ENCODE measurements around the gene DLGAP5. TPM values are rescaled to one million over a fixed set of nuclear protein-coding genes. Genes with fewer than 3 reads are reported as not detected.
A peak's percentile ranks its signal among the peaks of the same experiment; 100 is the strongest.

The DLGAP5 gene
- polyA plus RNA-seq, 3 donors: 30.4 to 33.1 (median 32.8) TPM

DNA sequence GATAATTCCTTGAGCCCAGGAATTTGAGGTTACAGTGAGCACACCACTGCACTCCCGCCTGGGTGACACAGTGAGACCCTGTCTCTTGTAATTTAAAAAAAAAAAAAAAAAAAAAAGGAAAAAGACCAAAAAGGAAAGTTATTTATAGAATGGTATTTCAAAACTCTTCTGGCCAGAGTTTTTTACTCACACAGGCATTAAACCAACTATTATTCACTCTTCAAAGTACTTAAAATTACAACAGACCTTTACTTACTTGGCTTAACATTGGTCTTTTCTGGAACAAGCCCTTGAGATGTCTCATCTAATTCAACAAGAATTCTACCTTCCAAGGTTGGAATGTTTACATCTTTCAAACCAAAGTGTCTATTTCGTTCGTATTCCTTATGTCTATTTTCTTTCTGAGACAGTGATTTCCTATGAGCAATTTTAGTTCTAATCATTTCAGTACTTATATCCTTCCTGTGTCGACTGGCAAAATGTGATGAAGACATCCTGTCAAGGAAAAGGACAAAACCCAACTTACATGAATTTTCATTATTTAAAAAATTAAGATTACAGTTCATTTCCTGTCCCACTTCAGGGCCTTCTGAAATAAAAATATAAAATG, 2.6 kb downstream of the DLGAP5 start:
- no peak for DNase-seq (ENCODE audit: low read depth in 3 of 3, low spot score in 2 of 3)

DNA sequence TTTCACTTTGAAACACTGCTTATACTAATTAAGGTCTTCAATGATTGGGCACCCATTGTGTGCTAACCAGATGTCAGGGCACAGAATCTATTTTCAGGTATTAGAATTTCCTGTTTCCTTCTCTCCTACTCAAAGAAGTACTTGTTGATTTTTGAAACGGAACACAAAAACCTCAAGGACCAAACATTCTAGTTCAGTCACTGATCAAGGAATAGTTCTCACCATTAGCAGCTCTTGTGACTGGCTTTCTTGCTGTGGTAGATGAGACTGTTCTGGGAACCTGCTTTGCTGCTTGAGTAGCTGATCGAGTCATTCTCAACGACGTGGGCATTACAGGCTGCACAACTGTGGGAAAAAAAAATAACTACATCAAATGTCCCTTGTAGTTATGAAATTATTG, 11.0 kb downstream of the DLGAP5 start:
- no peak for DNase-seq (ENCODE audit: low read depth in 3 of 3, low spot score in 2 of 3)

DNA sequence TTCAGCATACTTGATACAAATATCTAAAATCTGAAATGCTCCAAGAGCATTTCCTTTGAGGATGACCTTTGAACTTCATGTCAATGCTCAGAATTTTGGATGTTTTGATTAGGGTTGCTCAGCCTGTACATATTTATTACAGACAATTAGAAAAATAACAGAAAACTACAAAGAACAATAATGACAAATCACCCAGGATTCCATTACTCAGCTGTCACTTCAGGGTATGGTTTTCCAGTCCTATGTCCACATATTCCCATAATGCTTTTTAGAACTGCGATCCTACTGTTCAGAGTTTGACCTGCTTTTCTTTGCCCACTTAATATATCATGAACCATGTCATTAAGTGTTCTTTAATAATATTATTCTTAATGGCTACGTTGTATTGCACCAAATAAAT, 11.4 kb downstream of the DLGAP5 start:
- no peak for DNase-seq (ENCODE audit: low read depth in 3 of 3, low spot score in 2 of 3)

DNA sequence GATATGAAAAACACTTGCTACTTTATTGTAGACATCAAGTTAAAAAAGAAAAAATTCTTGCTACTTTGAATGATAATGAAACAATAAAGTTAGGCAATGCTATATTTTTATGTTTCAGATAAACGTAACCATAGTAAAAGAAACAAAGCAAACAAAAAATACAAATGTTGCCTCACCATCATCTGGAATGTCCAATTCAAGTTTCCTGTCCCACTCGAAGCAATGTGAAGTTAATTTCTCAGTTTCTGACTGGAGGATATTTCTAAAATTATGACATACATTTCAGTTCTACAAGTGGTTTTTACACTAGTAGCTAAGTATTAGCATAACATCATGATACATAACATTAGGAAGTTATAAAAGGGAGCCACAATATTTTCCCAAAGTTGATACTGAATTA, 20.9 kb downstream of the DLGAP5 start:
- DNase-seq (ENCODE audit: low read depth in 3 of 3, low spot score in 2 of 3): no peak

DNA sequence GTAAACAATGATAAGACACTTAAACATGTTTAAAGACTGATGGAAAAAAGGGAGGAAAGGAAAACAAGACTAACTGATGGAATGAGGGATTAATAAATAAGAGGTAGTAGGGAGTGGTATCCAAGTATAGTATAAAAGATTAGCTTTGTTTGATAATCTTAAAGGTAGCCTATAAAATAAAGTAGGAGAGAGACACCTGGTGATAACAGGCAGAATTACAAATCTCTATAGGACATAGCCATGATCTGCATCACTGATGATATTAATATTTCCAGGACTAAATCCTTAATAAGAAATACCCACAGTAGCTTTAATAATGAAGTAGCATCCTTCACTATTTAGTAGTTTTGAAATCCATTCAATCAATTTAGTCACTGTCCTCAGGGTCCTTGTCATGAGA, 30.4 kb downstream of the DLGAP5 start:
- peak in 2 of 3 donors; percentile 10 for DNase-seq (ENCODE audit: low read depth in 3 of 3, low spot score in 2 of 3)

DNA sequence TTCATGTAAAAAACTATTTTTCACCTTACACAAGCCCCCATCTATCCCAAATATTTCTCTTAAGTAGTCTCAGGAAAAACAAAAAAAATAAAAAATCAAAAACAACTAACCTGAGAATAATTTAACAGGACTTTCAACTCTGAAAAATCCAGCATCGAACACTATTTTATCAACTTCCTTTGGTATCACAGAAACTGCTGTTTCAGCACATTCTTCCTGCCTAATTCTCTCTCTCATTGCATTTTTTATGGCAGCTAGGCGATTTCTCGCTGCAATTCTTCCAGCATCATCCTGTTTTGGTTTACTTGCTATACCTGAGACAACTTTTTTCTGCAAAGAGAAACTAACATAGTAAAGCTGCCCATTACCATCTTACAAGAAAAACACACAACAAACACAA, 33.0 kb downstream of the DLGAP5 start:
- no peak for DNase-seq (ENCODE audit: low read depth in 3 of 3, low spot score in 2 of 3)

DNA sequence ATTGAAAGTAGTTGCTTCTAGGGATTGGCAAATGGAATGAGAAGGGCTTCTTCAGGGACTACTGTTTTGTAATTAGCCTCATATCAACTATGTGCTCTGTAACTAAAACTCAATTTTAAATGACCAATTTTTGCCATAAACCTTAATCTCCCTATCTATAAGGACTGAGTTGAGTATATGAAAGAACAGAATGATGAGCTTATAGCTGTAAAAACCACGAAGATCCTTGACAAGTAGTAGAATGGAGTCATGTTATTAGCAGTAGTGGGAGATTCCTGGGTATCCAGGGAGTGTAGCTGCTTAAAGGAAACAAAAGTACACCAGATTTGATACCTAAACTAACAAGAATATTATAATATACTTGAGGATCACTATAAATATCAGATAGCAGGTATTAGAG, 34.3 kb downstream of the DLGAP5 start:
- no peak for DNase-seq (ENCODE audit: low read depth in 3 of 3, low spot score in 2 of 3)

DNA sequence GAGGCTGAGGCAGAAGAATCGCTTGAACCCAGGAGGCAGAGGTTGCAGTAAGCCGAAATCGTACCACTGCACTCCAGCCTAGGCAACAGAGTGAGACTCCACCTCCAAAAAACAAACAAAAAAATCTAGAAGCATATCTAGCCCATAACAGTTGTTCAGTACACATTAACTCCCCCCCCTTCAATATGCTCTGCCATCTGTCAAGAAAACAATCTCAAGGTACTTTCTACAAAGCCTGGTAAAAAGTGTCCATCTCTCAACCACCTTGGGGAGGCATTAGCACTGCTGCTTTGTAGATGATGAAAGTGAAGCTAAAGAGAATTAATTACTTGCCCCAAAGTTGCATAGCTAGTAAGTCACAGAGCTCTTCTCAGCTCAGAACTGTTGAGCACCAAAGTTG, 37.4 kb downstream of the DLGAP5 start:
- DNase-seq (ENCODE audit: low read depth in 3 of 3, low spot score in 2 of 3): no peak

DNA sequence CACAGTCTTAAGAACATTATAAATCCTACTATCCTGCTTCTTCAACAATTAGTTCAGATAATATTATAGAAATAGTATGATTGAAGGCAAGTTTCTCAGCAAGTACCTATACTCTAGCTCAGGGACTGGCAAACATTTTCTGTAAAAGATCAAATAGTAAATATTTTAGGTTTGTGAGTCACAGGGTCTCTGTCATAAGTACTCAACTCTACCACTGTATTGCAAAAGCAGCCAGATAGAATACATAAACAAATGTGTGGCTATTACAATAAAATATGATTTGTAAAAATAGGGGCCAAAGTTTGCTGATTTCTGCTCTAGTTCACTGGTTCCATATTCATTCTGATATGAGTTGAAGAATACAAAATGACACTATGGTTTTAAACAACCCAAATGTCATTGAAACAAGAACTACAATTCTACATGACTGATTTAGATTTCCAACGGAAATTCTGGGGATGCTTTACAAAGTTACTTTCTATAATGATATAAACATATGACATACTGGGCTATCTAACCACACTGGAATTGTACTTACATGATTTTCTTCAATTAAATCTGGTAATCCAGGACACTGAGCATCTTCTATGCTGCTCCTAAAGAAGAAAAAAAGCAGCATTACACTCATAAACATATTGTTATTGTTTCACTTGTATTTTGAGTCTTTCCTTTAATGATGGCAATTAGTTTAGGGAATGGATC, 39.2 kb downstream of the DLGAP5 start:
- DNase-seq (ENCODE audit: low read depth in 3 of 3, low spot score in 2 of 3): no peak

DNA sequence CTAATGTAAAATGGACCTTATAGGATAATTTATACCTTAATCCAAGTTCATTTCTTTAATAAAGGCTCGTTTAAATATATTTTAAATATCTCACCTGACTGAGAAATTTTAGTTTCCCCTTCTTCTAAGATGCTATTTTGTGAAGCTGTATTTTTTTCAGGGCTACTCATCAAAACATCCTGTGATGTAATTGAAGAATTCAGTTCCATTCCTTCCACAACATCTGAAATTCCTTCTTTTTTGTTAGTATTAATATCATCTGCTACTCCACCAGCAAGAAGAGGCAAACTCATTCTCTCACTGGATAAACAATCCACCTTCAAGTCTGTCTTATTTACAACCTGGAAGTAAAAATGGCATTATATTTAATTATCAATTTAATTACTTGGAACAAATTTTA, 39.8 kb downstream of the DLGAP5 start:
- DNase-seq (ENCODE audit: low read depth in 3 of 3, low spot score in 2 of 3): no peak

DNA sequence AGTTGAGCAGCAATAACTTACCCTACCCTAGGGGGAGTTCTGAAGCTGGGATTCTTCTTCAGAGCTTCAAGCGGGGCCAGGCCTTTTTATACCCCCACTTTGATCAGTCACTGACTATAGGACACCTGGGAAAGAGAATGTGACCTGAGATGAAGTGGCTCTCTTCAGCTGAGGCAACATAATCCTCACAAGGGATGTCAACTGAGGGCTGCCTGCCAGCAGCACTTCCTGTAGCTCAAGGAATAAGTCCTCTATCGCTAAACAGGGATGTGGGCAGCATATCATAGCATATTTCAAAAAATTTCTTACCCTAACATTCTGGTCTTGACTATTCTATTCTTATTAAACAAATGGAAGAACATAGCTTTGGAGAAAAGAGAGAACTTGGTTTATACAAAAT, 45.0 kb downstream of the DLGAP5 start:
- no peak for DNase-seq (ENCODE audit: low read depth in 3 of 3, low spot score in 2 of 3)

DNA sequence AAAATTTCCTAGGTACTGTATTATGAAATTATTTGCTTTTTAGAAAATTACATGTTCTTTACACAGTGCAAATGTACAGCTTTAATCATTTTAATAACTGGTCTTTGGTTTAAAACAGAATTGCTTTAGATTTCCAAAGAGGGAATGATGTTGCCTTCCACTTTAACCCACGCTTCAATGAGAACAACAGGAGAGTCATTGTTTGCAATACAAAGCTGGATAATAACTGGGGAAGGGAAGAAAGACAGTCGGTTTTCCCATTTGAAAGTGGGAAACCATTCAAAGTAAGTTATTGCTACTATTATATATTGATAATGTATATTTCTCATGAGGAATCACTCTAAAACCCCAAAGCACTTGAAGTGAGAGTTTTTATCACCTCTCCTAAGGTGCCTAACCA, 48.9 kb downstream of the DLGAP5 start:
- no peak for DNase-seq (ENCODE audit: low read depth in 3 of 3, low spot score in 2 of 3)

DNA sequence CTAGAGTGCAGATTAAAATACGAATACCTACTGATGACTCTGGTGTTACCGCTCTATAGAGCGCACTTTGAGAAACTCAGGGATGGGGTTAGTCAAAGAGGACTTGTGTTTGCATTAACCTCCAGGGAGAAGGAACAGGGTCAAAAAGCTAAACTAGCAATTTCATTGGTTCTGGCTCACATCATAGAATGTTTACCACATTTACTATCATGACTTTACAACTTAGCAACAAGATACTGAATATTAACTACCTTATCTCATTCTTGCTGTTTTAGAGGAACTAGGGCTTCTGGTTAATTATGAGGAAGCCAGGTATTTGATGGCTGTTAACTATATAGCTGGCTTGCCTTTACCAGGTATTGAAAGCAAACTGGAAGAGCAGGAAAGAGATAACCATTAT, 49.6 kb downstream of the DLGAP5 start:
- no peak for DNase-seq (ENCODE audit: low read depth in 3 of 3, low spot score in 2 of 3)

DNA sequence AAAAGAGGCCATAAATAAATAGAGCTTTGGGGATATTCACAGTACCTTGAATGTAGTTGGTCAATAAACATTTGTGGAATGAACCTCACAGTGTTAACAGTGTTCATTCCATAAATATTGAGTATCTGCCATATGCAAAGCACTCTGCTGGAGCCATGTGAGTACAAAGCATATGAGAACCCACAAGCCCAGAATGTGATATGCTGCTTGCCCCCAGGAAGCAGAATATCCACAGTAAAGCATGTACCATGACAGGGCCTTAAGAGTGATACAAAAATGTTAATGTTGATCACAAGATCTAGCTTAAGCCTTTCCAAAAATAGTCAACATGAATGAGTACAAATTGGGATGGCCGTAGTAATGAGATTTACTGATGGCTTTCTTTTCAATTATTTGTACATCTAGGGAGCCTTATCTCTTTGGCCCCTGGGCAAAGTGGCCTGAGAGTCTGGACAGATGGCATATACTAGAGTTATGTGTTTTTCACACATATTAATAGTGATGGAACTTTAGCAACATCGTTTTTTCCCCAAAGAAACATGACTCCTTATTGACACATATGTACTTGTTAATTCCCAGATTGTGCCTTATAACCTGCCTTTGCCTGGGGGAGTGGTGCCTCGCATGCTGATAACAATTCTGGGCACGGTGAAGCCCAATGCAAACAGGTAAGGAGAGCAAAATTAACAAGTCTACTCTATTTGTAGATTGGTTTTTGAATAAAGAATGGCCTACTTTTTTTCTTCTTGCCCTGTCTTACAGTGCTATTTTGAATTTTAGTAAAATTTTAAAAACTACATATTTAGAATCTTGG, 51.5 kb downstream of the DLGAP5 start:
- no peak for DNase-seq (ENCODE audit: low read depth in 3 of 3, low spot score in 2 of 3)

DNA sequence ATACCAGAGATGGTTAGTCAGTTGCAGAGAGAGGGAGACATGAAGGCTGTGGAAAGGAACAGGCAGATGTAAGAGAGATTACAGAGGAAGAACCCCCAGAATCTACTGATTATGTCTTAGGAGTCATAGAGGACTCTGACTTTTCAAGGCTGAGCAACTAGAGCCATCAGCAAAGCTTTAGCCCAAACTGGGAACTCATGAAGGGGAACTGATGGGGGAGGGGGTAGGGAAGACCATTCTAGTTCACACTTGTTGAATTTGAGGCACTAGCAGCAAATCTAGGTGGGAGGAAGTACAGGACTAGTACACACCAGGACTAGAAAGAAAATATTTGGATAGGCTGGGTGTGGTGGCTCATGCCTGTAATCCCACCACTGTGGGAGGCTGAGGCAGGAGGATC, 52.2 kb downstream of the DLGAP5 start:
- DNase-seq (ENCODE audit: low read depth in 3 of 3, low spot score in 2 of 3): no peak

DNA sequence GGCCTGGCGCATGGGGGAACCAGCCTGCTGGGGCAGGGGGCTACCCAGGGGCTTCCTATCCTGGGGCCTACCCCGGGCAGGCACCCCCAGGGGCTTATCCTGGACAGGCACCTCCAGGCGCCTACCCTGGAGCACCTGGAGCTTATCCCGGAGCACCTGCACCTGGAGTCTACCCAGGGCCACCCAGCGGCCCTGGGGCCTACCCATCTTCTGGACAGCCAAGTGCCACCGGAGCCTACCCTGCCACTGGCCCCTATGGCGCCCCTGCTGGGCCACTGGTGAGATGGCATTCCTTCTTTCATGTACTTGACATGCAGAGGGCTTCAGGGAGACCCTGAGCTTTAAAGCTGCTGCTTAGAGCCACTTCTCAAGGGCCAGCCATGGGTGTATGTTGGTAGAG, 53.3 kb downstream of the DLGAP5 start:
- DNase-seq (ENCODE audit: low read depth in 3 of 3, low spot score in 2 of 3): no peak

DNA sequence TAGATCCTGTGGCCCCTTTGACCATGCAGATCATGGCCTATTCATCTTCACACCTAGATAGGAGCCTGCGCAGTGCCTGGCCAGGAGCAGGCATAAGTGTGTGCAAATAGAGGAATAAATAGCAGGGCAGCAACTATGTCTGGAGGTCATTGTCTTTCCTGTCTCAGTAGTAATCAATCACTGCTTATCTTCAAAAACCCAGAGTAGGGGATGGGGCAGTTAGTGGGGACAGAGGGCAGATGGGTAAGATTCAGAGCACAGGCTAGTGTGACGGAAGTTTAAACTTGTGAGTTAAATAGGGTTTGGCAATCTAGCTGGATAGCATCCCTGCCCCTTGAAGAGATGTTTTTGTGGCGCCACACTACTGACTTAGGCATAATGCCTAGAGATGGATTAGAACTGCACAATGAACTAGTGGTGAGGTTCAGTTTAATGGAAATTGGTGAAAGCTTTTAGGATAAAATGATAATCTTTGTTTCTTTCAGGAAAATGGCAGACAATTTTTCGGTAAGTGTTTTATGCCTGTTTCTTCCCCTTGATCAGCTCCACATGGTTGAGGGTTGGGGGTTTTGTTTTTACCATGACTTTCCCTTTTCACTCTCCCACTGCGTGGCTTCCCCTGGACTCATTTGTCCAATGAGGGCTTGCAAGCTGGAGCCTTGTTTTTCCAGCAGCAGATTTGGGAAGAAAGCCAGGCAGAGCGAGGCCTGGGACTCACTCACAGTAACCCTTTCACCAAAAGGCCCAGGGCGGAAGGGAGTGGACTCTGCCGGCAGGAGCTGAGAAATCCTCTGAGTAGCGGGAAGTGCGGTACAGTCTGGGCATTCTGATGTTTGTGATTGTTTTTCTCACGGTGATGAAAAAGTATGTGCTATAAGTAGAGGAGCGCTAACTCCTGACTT, 54.2 kb downstream of the DLGAP5 start:
- no peak for DNase-seq (ENCODE audit: low read depth in 3 of 3, low spot score in 2 of 3)

DNA sequence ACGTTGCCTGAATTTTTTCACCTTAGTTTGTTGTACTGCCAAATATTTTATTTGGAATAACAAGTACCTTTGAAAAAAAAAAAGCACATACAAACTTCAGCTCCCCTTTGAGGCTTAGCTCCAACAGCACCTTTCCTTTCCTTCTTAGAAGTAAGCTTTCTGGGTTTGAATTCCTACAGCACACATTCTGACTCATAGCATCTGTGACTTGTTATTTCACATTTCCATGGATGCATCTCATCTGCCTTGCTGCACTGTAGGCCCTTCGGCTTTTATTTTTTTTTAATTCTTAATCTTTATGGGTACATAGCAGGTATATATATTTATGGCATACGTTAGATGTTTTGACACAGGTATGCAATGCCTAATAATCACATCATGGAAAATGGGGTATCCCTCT, 55.1 kb downstream of the DLGAP5 start:
- DNase-seq (ENCODE audit: low read depth in 3 of 3, low spot score in 2 of 3): no peak

DNA sequence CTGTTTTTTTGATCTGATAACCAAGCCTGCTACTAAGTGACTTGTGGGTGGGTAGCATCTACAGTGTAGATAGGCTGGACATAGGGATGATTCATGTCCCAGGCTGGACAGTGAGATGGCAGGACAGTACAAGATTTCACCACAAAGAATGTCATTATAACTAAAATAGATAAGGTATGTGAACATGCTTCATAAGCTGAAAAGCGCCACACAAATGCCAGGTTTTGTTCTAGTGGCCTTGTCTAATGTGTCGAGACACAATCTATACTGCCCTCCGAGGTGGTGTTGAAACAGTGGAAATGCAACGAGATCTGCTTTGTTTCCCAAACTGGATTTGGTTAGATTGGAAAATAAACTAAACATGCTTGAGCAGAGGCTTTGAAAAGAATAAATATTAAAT, 58.0 kb downstream of the DLGAP5 start:
- no peak for DNase-seq (ENCODE audit: low read depth in 3 of 3, low spot score in 2 of 3)

DNA sequence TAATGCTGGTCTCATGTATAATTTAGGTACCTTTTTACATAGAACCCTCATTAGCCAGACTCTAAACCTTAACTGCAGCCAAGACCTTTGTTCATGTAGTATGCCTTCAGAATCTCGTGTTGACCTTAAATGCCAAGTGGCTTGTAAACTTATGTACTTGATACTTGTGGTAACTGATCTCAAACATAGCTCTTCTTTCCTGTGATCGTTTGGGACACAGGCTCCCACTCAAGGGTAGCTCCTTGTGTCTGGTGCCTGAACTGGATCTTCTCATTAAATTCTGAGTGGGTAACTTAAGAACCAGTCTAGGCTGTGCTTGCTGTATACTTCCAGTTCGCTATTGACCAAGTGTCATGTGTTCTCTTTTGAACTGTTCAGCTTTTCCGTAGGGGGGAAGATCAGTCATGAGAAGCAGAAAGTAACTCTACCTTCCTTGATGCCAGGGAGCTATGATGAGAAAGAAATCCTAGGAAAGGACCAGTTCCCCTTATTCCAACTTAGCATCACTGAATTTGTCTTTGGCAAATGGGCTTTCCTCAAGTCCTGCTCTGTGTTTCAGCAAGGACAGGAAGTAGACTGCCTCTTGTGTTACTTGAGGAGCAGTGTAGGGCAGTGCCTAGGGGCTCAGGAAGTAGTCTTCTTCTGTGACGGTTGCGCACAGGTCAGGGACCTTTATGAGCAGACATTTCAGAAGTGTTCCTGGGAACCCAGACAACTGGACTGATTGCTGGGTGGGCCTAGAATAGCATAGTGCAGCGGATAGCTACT, 59.8 kb downstream of the DLGAP5 start:
- no peak for DNase-seq (ENCODE audit: low read depth in 3 of 3, low spot score in 2 of 3)
